PC-3 (cell line): ENCODE data around the gene SF3B1.

Experiments used
- CTCF ChIP-seq: fragments of 300-600 bp; sonication (generic); conservative IDR thresholded peaks from 2 replicates; pipeline ENCODE4 v1.5.1; 2017; ENCODE audit warnings: antibody characterized with exemption, low read depth, mild to moderate bottlenecking, low read length
- EZH2 ChIP-seq: fragments of 300-600 bp; sonication (generic); IDR thresholded peaks from one replicate; pipeline ENCODE4 v1.6.1; 2017; ENCODE audit warnings: antibody characterized with exemption, mild to moderate bottlenecking, low read length; ENCODE audit not compliant: unreplicated experiment

GRCh38 chr2:197340591-197340990 is 94.2 kb downstream of the SF3B1 start:
- no peak for TF ChIP-seq CTCF
- no peak for TF ChIP-seq EZH2
